SK-N-SH treated with all-trans-retinoic acid at 6 μM for 48 hours (cell line): ENCODE results near the gene RAB1A.

Experiments
- ATAC-seq: fragments of 200-7000 bp; cut with Tn5 transposase; 3 replicates; pipeline ENCODE4 v1.9.1; 2020; ENCODE audit warnings: mild to moderate bottlenecking, moderate library complexity
- CSDC2 ChIP-seq: fragments of 250-450 bp; sonication (Bioruptor Pico); IDR thresholded peaks from 2 replicates; pipeline ENCODE4 v1.5.0; 2020; ENCODE audit warnings: mild to moderate bottlenecking, moderate library complexity
- ESRRG ChIP-seq: fragments of 250-450 bp; sonication (Bioruptor Pico); IDR thresholded peaks from 2 replicates; pipeline ENCODE4 v1.6.1; 2021; ENCODE audit warnings: mild to moderate bottlenecking
- GLIS3 ChIP-seq: fragments of 250-450 bp; sonication (Bioruptor Pico); IDR thresholded peaks from 2 replicates; pipeline ENCODE4 v1.5.0; 2020; ENCODE audit warnings: mild to moderate bottlenecking, moderate library complexity
- ISL1 ChIP-seq: fragments of 250-450 bp; sonication (Bioruptor Pico); IDR thresholded peaks from 2 replicates; pipeline ENCODE4 v2.1.2; 2022; ENCODE audit warnings: mild to moderate bottlenecking, moderate library complexity
- OSR1 ChIP-seq: fragments of 250-450 bp; sonication (Bioruptor Pico); IDR thresholded peaks from 2 replicates; pipeline ENCODE4 v1.8.0; 2022; ENCODE audit warnings: moderate library complexity, mild to moderate bottlenecking, inconsistent platforms
- PPARA ChIP-seq: fragments of 250-450 bp; sonication (Bioruptor Pico); IDR thresholded peaks from 2 replicates; pipeline ENCODE4 v1.5.0; 2020; ENCODE audit warnings: mild to moderate bottlenecking, borderline replicate concordance
- RARB ChIP-seq: fragments of 250-450 bp; sonication (Bioruptor Pico); IDR thresholded peaks from 2 replicates; pipeline ENCODE4 v1.8.0; 2021; ENCODE audit warnings: mild to moderate bottlenecking, moderate library complexity
- SNAI2 ChIP-seq: fragments of 250-450 bp; sonication (Bioruptor Pico); IDR thresholded peaks from 2 replicates; pipeline ENCODE4 v1.5.0; 2020; ENCODE audit warnings: mild to moderate bottlenecking, moderate library complexity
- TCF4 ChIP-seq: fragments of 250-450 bp; sonication (Bioruptor Pico); IDR thresholded peaks from 2 replicates; pipeline ENCODE4 v1.8.0; 2021; ENCODE audit warnings: mild to moderate bottlenecking, moderate library complexity, borderline replicate concordance
- TOX ChIP-seq: fragments of 250-450 bp; sonication (Bioruptor Pico); IDR thresholded peaks from 2 replicates; pipeline ENCODE4 v1.8.0; 2021; ENCODE audit warnings: mild to moderate bottlenecking, moderate library complexity, borderline replicate concordance
- ZC3H10 ChIP-seq: fragments of 250-450 bp; sonication (Bioruptor Pico); IDR thresholded peaks from 2 replicates; pipeline ENCODE4 v1.5.1; 2021; ENCODE audit warnings: mild to moderate bottlenecking, moderate library complexity
- ZFP3 ChIP-seq: fragments of 250-450 bp; sonication (Bioruptor Pico); IDR thresholded peaks from 2 replicates; pipeline ENCODE4 v1.5.0; 2020; ENCODE audit warnings: mild to moderate bottlenecking, moderate library complexity
- ZFP30 ChIP-seq: fragments of 450-650 bp; formaldehyde crosslinking; IDR thresholded peaks from 2 replicates; pipeline ENCODE4 v1.5.0; 2022; ENCODE audit warnings: mild to moderate bottlenecking, moderate library complexity
- ZNF565 ChIP-seq: fragments of 450-650 bp; formaldehyde crosslinking; conservative IDR thresholded peaks from 2 replicates; pipeline ENCODE4 v1.5.0; 2020; ENCODE audit warnings: low read depth, mild to moderate bottlenecking, moderate library complexity
- ZNF70 ChIP-seq: fragments of 450-650 bp; formaldehyde crosslinking; IDR thresholded peaks from 2 replicates; pipeline ENCODE4 v1.5.0; 2020; ENCODE audit warnings: mild to moderate bottlenecking, moderate library complexity
- ZNF8 ChIP-seq: fragments of 450-650 bp; formaldehyde crosslinking; IDR thresholded peaks from 2 replicates; pipeline ENCODE4 v1.5.0; 2020; ENCODE audit warnings: mild to moderate bottlenecking, moderate library complexity
- TF ChIP-seq, protein P1 (sequence below): fragments of 250-450 bp; sonication (Bioruptor Pico); IDR thresholded peaks from 2 replicates; pipeline ENCODE4 v1.5.0; 2020; ENCODE audit warnings: mild to moderate bottlenecking, moderate library complexity
- TF ChIP-seq, protein P2 (sequence below): fragments of 250-450 bp; sonication (Bioruptor Pico); IDR thresholded peaks from 2 replicates; pipeline ENCODE4 v1.5.1; 2020; ENCODE audit warnings: low read depth, mild to moderate bottlenecking, moderate library complexity
- TF ChIP-seq, protein P3 (sequence below): fragments of 250-450 bp; sonication (Bioruptor Pico); IDR thresholded peaks from 2 replicates; pipeline ENCODE4 v1.8.0; 2020; ENCODE audit warnings: mild to moderate bottlenecking, moderate library complexity, borderline replicate concordance
- TF ChIP-seq, protein P4 (sequence below): fragments of 250-450 bp; sonication (Bioruptor Pico); IDR thresholded peaks from 2 replicates; pipeline ENCODE4 v1.8.0; 2021; ENCODE audit warnings: low read depth, mild to moderate bottlenecking, moderate library complexity, borderline replicate concordance
- TF ChIP-seq, protein P5 (sequence below): fragments of 250-450 bp; sonication (Bioruptor Pico); IDR thresholded peaks from 2 replicates; pipeline ENCODE4 v1.5.1; 2021; ENCODE audit warnings: mild to moderate bottlenecking, moderate library complexity

The RAB1A gene

DNA sequence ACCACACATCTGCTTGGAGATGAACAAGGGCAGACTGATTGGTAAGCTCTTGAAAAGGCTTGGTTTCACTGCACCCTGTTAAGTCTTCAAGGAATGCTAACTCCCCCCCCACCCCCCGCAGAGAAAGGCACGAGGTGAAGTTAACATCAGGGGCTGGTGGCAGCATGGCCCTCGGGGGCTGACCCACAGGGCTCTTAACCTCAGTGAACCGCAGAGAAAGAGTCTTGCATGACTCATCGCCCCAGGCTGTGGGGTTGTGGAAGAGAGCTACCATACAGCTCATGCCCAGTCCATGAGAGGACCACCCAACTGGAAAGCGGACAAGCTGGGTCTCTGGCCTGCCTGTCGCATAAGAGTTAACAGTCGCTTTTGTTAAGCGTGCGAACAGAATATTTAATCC is 84.3 kb downstream of the RAB1A start:
- no peak for TF ChIP-seq PPARA (CRISPR knock-in tag)
- TF ChIP-seq ZNF565 (CRISPR knock-in tag), result no peak
- TF ChIP-seq ESRRG (CRISPR knock-in tag), result no peak
- TF ChIP-seq, protein P1, sequence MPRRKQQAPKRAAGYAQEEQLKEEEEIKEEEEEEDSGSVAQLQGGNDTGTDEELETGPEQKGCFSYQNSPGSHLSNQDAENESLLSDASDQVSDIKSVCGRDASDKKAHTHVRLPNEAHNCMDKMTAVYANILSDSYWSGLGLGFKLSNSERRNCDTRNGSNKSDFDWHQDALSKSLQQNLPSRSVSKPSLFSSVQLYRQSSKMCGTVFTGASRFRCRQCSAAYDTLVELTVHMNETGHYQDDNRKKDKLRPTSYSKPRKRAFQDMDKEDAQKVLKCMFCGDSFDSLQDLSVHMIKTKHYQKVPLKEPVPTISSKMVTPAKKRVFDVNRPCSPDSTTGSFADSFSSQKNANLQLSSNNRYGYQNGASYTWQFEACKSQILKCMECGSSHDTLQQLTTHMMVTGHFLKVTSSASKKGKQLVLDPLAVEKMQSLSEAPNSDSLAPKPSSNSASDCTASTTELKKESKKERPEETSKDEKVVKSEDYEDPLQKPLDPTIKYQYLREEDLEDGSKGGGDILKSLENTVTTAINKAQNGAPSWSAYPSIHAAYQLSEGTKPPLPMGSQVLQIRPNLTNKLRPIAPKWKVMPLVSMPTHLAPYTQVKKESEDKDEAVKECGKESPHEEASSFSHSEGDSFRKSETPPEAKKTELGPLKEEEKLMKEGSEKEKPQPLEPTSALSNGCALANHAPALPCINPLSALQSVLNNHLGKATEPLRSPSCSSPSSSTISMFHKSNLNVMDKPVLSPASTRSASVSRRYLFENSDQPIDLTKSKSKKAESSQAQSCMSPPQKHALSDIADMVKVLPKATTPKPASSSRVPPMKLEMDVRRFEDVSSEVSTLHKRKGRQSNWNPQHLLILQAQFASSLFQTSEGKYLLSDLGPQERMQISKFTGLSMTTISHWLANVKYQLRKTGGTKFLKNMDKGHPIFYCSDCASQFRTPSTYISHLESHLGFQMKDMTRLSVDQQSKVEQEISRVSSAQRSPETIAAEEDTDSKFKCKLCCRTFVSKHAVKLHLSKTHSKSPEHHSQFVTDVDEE (CRISPR knock-in tag), result no peak
- no peak for TF ChIP-seq OSR1 (CRISPR knock-in tag)
- no peak for TF ChIP-seq CSDC2 (CRISPR knock-in tag)
- no peak for TF ChIP-seq TOX (CRISPR knock-in tag)
- no peak for TF ChIP-seq ZFP30 (CRISPR knock-in tag)
- TF ChIP-seq SNAI2, result no peak
- TF ChIP-seq, protein P2, sequence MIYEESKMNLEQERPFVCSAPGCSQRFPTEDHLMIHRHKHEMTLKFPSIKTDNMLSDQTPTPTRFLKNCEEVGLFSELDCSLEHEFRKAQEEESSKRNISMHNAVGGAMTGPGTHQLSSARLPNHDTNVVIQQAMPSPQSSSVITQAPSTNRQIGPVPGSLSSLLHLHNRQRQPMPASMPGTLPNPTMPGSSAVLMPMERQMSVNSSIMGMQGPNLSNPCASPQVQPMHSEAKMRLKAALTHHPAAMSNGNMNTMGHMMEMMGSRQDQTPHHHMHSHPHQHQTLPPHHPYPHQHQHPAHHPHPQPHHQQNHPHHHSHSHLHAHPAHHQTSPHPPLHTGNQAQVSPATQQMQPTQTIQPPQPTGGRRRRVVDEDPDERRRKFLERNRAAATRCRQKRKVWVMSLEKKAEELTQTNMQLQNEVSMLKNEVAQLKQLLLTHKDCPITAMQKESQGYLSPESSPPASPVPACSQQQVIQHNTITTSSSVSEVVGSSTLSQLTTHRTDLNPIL, result no peak
- TF ChIP-seq RARB (CRISPR knock-in tag), result no peak
- no peak for TF ChIP-seq ZC3H10
- TF ChIP-seq ZNF70, result no peak
- TF ChIP-seq, protein P3, sequence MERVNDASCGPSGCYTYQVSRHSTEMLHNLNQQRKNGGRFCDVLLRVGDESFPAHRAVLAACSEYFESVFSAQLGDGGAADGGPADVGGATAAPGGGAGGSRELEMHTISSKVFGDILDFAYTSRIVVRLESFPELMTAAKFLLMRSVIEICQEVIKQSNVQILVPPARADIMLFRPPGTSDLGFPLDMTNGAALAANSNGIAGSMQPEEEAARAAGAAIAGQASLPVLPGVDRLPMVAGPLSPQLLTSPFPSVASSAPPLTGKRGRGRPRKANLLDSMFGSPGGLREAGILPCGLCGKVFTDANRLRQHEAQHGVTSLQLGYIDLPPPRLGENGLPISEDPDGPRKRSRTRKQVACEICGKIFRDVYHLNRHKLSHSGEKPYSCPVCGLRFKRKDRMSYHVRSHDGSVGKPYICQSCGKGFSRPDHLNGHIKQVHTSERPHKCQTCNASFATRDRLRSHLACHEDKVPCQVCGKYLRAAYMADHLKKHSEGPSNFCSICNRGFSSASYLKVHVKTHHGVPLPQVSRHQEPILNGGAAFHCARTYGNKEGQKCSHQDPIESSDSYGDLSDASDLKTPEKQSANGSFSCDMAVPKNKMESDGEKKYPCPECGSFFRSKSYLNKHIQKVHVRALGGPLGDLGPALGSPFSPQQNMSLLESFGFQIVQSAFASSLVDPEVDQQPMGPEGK (CRISPR knock-in tag), result no peak
- TF ChIP-seq, protein P4, sequence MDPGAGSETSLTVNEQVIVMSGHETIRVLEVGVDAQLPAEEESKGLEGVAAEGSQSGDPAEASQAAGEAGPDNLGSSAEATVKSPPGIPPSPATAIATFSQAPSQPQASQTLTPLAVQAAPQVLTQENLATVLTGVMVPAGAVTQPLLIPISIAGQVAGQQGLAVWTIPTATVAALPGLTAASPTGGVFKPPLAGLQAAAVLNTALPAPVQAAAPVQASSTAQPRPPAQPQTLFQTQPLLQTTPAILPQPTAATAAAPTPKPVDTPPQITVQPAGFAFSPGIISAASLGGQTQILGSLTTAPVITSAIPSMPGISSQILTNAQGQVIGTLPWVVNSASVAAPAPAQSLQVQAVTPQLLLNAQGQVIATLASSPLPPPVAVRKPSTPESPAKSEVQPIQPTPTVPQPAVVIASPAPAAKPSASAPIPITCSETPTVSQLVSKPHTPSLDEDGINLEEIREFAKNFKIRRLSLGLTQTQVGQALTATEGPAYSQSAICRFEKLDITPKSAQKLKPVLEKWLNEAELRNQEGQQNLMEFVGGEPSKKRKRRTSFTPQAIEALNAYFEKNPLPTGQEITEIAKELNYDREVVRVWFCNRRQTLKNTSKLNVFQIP (CRISPR knock-in tag), result no peak
- no peak for TF ChIP-seq GLIS3 (CRISPR knock-in tag)
- no peak for TF ChIP-seq ISL1
- TF ChIP-seq, protein P5, sequence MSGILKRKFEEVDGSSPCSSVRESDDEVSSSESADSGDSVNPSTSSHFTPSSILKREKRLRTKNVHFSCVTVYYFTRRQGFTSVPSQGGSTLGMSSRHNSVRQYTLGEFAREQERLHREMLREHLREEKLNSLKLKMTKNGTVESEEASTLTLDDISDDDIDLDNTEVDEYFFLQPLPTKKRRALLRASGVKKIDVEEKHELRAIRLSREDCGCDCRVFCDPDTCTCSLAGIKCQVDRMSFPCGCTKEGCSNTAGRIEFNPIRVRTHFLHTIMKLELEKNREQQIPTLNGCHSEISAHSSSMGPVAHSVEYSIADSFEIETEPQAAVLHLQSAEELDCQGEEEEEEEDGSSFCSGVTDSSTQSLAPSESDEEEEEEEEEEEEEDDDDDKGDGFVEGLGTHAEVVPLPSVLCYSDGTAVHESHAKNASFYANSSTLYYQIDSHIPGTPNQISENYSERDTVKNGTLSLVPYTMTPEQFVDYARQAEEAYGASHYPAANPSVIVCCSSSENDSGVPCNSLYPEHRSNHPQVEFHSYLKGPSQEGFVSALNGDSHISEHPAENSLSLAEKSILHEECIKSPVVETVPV (CRISPR knock-in tag), result no peak
- no peak for ATAC-seq

DNA sequence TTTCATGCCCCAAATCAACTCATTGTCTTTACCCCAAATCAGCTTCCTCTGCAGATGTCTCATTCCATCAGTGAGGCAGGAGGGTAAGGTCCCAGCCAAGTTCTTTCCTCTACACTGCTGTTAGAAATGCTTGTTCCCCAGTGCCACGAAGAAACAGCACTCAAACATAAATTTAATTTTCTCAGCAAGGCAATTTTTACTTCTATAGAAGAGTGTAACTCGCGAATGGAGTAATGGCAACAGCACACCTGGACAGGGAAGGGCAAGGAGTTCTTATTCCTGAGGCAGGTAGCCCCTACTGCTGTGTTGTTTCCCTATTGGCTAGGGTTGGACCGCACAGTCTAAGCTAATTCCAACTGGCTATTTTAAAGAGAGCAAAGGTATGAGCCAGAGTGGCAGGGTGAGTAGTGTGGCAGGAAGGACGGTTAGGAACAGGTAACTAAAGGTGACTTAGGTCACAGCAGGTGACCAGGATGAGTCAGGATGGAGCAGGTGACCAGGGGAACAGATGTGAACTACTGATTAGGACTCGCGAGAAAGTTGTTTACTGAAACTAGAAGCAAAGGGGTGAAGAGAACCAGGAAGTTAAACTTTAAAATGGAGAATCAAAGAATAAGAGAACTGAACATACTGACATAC is 85.7 kb downstream of the RAB1A start:
- ATAC-seq, result no peak
- TF ChIP-seq ZNF8 (no peak), TOX (CRISPR knock-in tag) (no peak), TCF4 (CRISPR knock-in tag) (no peak), PPARA (CRISPR knock-in tag) (no peak)
- TF ChIP-seq, protein P4 (CRISPR knock-in tag), result no peak

DNA sequence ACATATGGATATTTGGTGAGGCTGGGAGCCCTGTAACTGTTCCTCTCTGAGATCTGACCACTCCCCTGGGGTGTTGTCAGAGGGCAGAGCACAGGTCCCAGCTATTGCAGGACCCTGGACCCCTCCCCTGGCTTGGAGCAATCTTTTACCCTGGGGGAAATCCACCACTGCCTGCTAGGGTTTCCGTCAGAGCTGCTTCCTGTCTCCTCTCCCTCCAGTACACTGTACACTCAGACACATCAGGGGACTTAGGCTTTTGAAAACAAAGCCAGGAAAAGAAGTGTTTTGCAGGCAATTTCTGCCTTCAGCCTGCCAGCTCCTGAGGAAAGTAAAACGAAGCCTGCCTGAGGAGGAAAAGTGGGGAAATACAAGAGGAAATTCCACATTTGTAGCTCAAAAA is 86.9 kb downstream of the RAB1A start:
- no peak for TF ChIP-seq ZFP3 (CRISPR knock-in tag)
- TF ChIP-seq TOX (CRISPR knock-in tag), result no peak
- TF ChIP-seq RARB (CRISPR knock-in tag), result no peak
- TF ChIP-seq ZFP30 (CRISPR knock-in tag), result no peak
- TF ChIP-seq, protein P3 (CRISPR knock-in tag), result no peak
- TF ChIP-seq OSR1 (CRISPR knock-in tag), result no peak
- TF ChIP-seq, all 23 proteins: peak for 0
- ATAC-seq, result no peak
